Mesothelial cell of epicardium (in vitro differentiated cells): ENCODE measurements around the gene RMND1. TPM values are rescaled to one million over a fixed set of nuclear protein-coding genes. Genes with fewer than 3 reads are reported as not detected.

Experiments
- DNase-seq, 2 experiments: peaks; one replicate each; pipeline ENCODE4 v3.0.0; 2021; ENCODE audit warnings: low spot score in 2 of 2; ENCODE audit not compliant: unreplicated experiment in 2 of 2
- H3K27ac Mint-ChIP-seq: 2 replicates; pipeline ENCODE4 v1.8.0; 2021; ENCODE audit warnings: mixed read lengths
- H3K27me3 Mint-ChIP-seq: 2 replicates; pipeline ENCODE4 v1.8.0; 2021; ENCODE audit warnings: low read depth, mixed read lengths
- H3K36me3 Mint-ChIP-seq: 2 replicates; pipeline ENCODE4 v1.8.0; 2021; ENCODE audit warnings: mixed read lengths
- H3K4me1 Mint-ChIP-seq: 2 replicates; pipeline ENCODE4 v1.8.0; 2021; ENCODE audit warnings: mixed read lengths
- H3K4me3 Mint-ChIP-seq: 2 replicates; pipeline ENCODE4 v1.8.0; 2021; ENCODE audit warnings: mild to moderate bottlenecking, moderate library complexity, mixed read lengths
- H3K9me3 Mint-ChIP-seq: 2 replicates; pipeline ENCODE4 v1.8.0; 2021; ENCODE audit warnings: mixed read lengths
- total RNA-seq: library from RNA; stranded (reverse); gene quantifications from 3 replicates; pipeline ENCODE4 v1.2.1, GENCODE V29; 2021
- TF ChIP-seq, protein P1 (sequence below): fragments of 200-600 bp; sonication (generic); IDR thresholded peaks from one replicate; pipeline ENCODE4 v1.5.0; 2021; ENCODE audit warnings: antibody characterized with exemption; ENCODE audit not compliant: unreplicated experiment

RMND1 gene
- total RNA-seq, 1 donor from 2014 or later: 22.7 TPM

DNA sequence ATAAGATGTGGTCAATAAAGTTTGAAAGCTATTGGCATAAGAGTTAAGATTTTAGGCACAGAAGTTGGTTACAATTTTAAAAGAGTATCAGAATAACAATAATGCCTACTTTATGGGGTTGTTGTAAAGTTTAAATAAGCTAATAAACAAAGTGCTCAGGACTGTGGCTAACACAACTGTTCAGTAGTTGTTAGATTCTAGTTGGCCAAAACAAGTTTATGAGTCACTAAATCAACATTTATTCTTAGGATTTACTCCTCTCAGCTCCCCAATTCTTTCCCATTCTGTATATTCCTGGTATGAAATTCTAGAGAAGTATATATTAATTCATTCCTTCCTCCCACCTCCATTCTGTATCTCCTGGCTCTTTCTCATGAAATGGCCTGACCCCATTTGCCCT, 14.5 kb downstream of the RMND1 start:
- Mint-ChIP-seq H3K9me3 (no peaks in the 10 kb centered on the region), H3K4me3 (no peak overlapping the region), H3K27me3 (no peaks in the 10 kb centered on the region), H3K27ac (no peak overlapping the region), H3K36me3 (peaks cover 3% of the 10 kb centered on the region), H3K4me1 (peaks cover 5% of the 10 kb centered on the region)
- no peak for DNase-seq
- TF ChIP-seq, protein P1, sequence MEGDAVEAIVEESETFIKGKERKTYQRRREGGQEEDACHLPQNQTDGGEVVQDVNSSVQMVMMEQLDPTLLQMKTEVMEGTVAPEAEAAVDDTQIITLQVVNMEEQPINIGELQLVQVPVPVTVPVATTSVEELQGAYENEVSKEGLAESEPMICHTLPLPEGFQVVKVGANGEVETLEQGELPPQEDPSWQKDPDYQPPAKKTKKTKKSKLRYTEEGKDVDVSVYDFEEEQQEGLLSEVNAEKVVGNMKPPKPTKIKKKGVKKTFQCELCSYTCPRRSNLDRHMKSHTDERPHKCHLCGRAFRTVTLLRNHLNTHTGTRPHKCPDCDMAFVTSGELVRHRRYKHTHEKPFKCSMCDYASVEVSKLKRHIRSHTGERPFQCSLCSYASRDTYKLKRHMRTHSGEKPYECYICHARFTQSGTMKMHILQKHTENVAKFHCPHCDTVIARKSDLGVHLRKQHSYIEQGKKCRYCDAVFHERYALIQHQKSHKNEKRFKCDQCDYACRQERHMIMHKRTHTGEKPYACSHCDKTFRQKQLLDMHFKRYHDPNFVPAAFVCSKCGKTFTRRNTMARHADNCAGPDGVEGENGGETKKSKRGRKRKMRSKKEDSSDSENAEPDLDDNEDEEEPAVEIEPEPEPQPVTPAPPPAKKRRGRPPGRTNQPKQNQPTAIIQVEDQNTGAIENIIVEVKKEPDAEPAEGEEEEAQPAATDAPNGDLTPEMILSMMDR: no peak

DNA sequence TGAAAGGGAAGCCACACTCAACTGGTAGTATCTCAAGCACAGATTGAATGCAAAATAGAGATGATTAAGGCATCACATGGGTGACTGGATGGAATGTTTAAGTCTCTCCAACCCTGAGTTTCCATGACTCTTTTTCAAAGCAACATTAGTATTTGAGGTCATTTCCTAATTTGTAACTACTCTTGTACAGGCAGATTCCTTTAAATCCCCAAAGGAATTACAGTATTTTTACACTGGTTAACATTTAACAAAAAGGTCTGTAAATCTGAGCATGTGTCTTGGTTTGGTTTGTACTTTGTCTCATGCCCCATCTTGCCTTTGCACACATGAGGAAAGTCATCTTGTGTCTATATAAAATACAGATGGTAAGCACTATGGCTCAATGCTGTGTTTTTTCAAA, 15.1 kb downstream of the RMND1 start:
- H3K4me1 Mint-ChIP-seq: peaks cover 6% of the 10 kb centered on the region
- H3K27ac Mint-ChIP-seq: no peak overlapping the region
- H3K4me3 Mint-ChIP-seq: no peak overlapping the region
- TF ChIP-seq, protein P1: no peak
- DNase-seq: no peak
- H3K36me3 Mint-ChIP-seq: peaks cover 4% of the 10 kb centered on the region
- no peaks in the 10 kb centered on the region for H3K9me3 Mint-ChIP-seq
- no peaks in the 10 kb centered on the region for H3K27me3 Mint-ChIP-seq

DNA sequence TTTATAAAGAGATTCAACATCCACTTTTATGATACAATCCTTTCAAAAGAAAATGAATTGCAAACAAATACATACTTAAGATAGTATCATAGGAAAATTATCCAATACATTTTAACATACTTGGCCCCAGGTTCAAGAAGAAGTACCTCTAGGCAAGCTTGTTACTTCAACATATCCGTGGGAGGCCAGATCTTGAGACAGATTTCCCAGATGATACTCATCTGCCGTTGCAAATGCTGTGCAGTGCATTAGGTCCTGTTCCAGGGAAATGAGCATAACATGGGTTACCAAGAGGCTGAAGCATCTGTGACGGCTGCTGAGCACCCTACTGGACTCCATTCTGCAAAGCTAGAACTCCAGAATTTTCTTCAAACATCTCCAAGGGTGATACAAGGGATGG, 15.6 kb downstream of the RMND1 start:
- DNase-seq: no peak
- peaks cover 5% of the 10 kb centered on the region for H3K36me3 Mint-ChIP-seq
- TF ChIP-seq, protein P1: no peak
- no peaks in the 10 kb centered on the region for H3K27me3 Mint-ChIP-seq
- H3K9me3 Mint-ChIP-seq: no peaks in the 10 kb centered on the region
- H3K4me1 Mint-ChIP-seq: peaks cover 6% of the 10 kb centered on the region
- H3K27ac Mint-ChIP-seq: no peak overlapping the region
- no peak overlapping the region for H3K4me3 Mint-ChIP-seq

DNA sequence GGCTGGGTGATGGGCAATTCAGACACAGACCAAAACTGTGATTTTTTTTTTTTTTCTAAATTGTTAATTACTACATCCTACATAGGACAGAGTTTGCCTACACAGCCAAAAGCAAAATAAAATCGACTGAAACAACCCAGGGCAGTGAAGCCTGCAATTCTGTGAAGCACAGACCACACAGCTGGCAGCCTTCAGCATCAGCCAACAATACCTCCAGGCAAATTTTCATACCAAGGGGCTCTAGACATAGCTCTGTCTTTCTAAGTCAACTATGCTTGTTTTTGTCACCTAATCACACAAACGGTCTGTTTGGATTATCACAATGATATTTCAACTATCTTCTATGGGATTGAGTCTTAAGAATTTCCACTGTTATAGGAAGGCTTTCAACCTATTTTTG, 17.6 kb downstream of the RMND1 start:
- no peaks in the 10 kb centered on the region for H3K27me3 Mint-ChIP-seq
- H3K4me1 Mint-ChIP-seq: peaks cover 6% of the 10 kb centered on the region
- DNase-seq: no peak
- no peaks in the 10 kb centered on the region for H3K9me3 Mint-ChIP-seq
- H3K27ac Mint-ChIP-seq: no peak overlapping the region
- H3K36me3 Mint-ChIP-seq: peaks cover 10% of the 10 kb centered on the region
- TF ChIP-seq, protein P1: no peak
- no peak overlapping the region for H3K4me3 Mint-ChIP-seq

DNA sequence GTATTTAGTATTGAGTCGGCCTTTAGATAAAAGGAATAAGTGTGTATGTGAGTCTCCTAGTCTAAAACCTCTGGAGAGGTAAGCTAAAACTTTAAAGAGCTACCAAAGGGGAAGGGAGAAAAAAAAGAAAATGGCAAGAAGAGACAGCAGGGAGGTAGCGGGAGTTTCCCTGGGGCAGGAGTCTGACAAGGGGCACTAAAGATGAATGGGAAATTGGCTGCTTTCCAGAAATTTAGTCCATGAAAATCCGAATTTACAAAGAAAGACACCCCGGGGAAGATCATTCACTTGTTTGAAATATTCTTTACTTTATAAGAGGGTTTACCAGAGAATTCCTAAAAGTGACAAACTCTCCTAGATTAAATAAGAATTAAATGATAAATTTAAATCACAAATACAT, 19.3 kb downstream of the RMND1 start:
- DNase-seq: no peak
- peaks cover 20% of the 10 kb centered on the region for H3K36me3 Mint-ChIP-seq
- H3K27me3 Mint-ChIP-seq: no peaks in the 10 kb centered on the region
- no peak overlapping the region for H3K4me3 Mint-ChIP-seq
- H3K4me1 Mint-ChIP-seq: peaks cover 6% of the 10 kb centered on the region
- H3K27ac Mint-ChIP-seq: peak overlapping the region; percentile 37
- TF ChIP-seq, protein P1: no peak
- H3K9me3 Mint-ChIP-seq: no peaks in the 10 kb centered on the region

DNA sequence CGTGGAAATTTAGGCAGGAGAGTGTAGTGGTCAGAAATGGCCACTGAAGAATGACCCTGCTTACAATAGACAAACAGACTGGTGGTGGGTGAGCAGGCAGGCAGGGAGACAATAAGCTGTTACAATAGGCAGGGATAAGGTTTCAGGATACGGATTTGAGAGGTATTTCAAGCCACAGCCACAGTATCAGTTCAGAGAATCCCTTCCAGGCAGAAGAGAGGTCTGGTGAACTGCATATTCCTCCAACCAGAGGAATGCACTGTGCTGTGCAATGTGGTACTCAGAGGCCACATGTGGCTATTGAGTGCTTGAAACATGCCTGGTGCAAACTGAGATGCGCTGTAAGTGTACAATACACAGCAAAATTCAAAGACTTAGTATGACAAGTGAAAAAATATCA, 20.6 kb downstream of the RMND1 start:
- Mint-ChIP-seq H3K27me3 (no peaks in the 10 kb centered on the region), H3K27ac (no peak overlapping the region), H3K9me3 (no peaks in the 10 kb centered on the region), H3K4me3 (no peak overlapping the region), H3K36me3 (peaks cover 25% of the 10 kb centered on the region), H3K4me1 (peaks cover 4% of the 10 kb centered on the region)
- TF ChIP-seq, protein P1: no peak
- DNase-seq: no peak
